ENCODE measurements around the gene ACTG1.

Gene ACTG1

GRCh38 chr17:81460856-81461460 is 51.6 kb downstream of the ACTG1 start:
- DNase-seq = no peak

Measured in SHP77 (cell line).